H1 (cell line): ENCODE results near the gene ATP6V0A1. TPM values are rescaled to one million over a fixed set of nuclear protein-coding genes. Genes with fewer than 3 reads are reported as not detected.
A peak's percentile ranks its signal among the peaks of the same experiment; 100 is the strongest.

Experiments used
- CHD1 ChIP-seq: IDR thresholded peaks from 2 replicates; pipeline ENCODE4 v1.6.1; 2012; ENCODE audit warnings: low read depth, low read length, improper control_type of control experiment
- EGR1 ChIP-seq: IDR thresholded peaks from 2 replicates; pipeline ENCODE4 v1.6.1; 2011; ENCODE audit warnings: low read depth, low read length, borderline replicate concordance
- KDM5A ChIP-seq: fragments of 200-600 bp; IDR thresholded peaks from 2 replicates; pipeline ENCODE4 v1.7.1; 2012; ENCODE audit warnings: mild to moderate bottlenecking, low read length, inconsistent platforms, mixed read lengths
- PHF8 ChIP-seq: fragments of 200-600 bp; sonication (generic); conservative IDR thresholded peaks from 2 replicates; pipeline ENCODE4 v1.7.1; 2012; ENCODE audit warnings: low read depth, mild to moderate bottlenecking, inconsistent platforms, low read length, moderate library complexity
- POLR2AphosphoS5 ChIP-seq: IDR thresholded peaks from 2 replicates; pipeline ENCODE4 v1.6.1; 2011; ENCODE audit warnings: low read depth, low read length
- TBP ChIP-seq: IDR thresholded peaks from 2 replicates; pipeline ENCODE4 v1.6.1; 2011; ENCODE audit warnings: low read depth, low read length, improper control_type of control experiment
- polyA plus RNA-seq, 7 experiments: library from polyadenylated mRNA; depleted of rRNA in 3 of 7; stranded (reverse) in 5 of 7; unstranded in 2 of 7; fragments of >200 nt in 5 of 7; fragments of 200-250 nt in 2 of 7; gene quantifications; 1 replicate in 5 of 7; 2 replicates in 1 of 7; 4 replicates in 1 of 7; pipeline versions ENCODE4 v1.2.1 to v1.2.3, GENCODE V29; 2011 to 2013; ENCODE audit warnings: missing spikeins in 2 of 7, mixed read lengths in 2 of 7
- total RNA-seq: library from RNA; stranded (reverse); fragmentation: NEBNext Ultra II Directional; extraction: Animal tissue kit (Norgen Biotek cat#: 25700); gene quantifications from 2 replicates; pipeline ENCODE4 v1.2.1, GENCODE V29; 2021
- TF ChIP-seq, protein P1 (sequence below): IDR thresholded peaks from 2 replicates; pipeline ENCODE4 v1.6.1; 2012; ENCODE audit warnings: inconsistent platforms

The ATP6V0A1 gene
- total and polyA plus RNA-seq, 2 of the 8 experiments (the other 6 are each of a cell fraction or from before 2014, with no cell fraction given), result 55.3 to 63.4 TPM

- TF ChIP-seq PHF8, result 0 out of 2 replicates have a peak, but pooled peaks have one; percentile 47
- TF ChIP-seq, protein P1, sequence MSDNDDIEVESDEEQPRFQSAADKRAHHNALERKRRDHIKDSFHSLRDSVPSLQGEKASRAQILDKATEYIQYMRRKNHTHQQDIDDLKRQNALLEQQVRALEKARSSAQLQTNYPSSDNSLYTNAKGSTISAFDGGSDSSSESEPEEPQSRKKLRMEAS, result peak; percentile 90
- TF ChIP-seq KDM5A, result no peak
- no peak for TF ChIP-seq CHD1
- peak; percentile 37; the same call in 1 of the 2 replicates for TF ChIP-seq TBP
- peak; percentile 89 for TF ChIP-seq POLR2AphosphoS5
- peak; percentile 82; the same call in 1 of the 2 replicates for TF ChIP-seq EGR1
- TF ChIP-seq, all 59 proteins: peak for 16
Observed at GRCh38 chr17:42458497-42459255, at the start of gene ATP6V0A1 (continued).
